PC-3 (cell line): Measurements from ENCODE around the gene NTRK2. TPM values are rescaled to one million over a fixed set of nuclear protein-coding genes. Genes with fewer than 3 reads are reported as not detected.

Experiments used
- ATAC-seq: fragments of 200-7000 bp; cut with Tn5 transposase; 2 replicates; pipeline ENCODE4 v1.9.1; 2020; ENCODE audit warnings: mild to moderate bottlenecking, moderate library complexity
- BruUV-seq: library from RNA; stranded (reverse); fragments of 400-500 nt; replicated peaks from 2 replicates; lab custom pipeline; 2021; lab: Mats Ljungman, UMichigan
- CTCF ChIA-PET: fragments of 300-600 bp; sonication (Branson Sonifier 250); formaldehyde crosslinking; loops from one replicate; lab custom pipeline; 2022; ENCODE audit warnings: antibody characterized with exemption; lab: Charles Lee
- POLR2A ChIA-PET: fragments of 300-600 bp; sonication (Branson Sonifier 250); formaldehyde crosslinking; loops from one replicate; lab custom pipeline; 2022; ENCODE audit warnings: antibody characterized with exemption; ENCODE audit not compliant: unreplicated experiment; lab: Charles Lee
- DNase-seq: peaks from one replicate; pipeline ENCODE4 v3.0.0-alpha.2; 2015
- H2AFZ ChIP-seq: fragments of 300-600 bp; sonication (generic); 2 replicates; pipeline ENCODE4 v1.6.0; 2016; ENCODE audit warnings: antibody characterized with exemption, low read length
- H3F3A ChIP-seq: fragments of 300-600 bp; sonication (generic); one replicate; pipeline ENCODE4 v1.6.0; 2017; ENCODE audit warnings: antibody characterized with exemption, low read length, control low read depth, mild to moderate bottlenecking; ENCODE audit not compliant: unreplicated experiment
- H3K27ac ChIP-seq: fragments of 300-600 bp; sonication (generic); 2 replicates; pipeline ENCODE4 v1.5.1; 2016; ENCODE audit warnings: mild to moderate bottlenecking, low read length
- H3K27me3 ChIP-seq: fragments of 300-600 bp; sonication (generic); 2 replicates; pipeline ENCODE4 v1.6.1; 2016; ENCODE audit warnings: low read length, mixed read lengths
- H3K36me3 ChIP-seq: fragments of 300-600 bp; sonication (generic); 2 replicates; pipeline ENCODE4 v1.6.1; 2016; ENCODE audit warnings: low read depth, mixed run types, low read length, mixed read lengths
- H3K4me1 ChIP-seq: fragments of 300-600 bp; sonication (generic); 2 replicates; pipeline ENCODE4 v1.5.1; 2016; ENCODE audit warnings: low read length; ENCODE audit not compliant: insufficient read depth
- H3K4me2 ChIP-seq: fragments of 300-600 bp; sonication (generic); 2 replicates; pipeline ENCODE4 v1.6.0; 2016; ENCODE audit warnings: low read length
- H3K4me3 ChIP-seq: fragments of 300-600 bp; sonication (generic); 2 replicates; pipeline ENCODE4 v1.5.1; 2016; ENCODE audit warnings: mild to moderate bottlenecking, low read length, mixed read lengths
- H3K79me2 ChIP-seq: fragments of 300-600 bp; sonication (generic); 2 replicates; pipeline ENCODE4 v1.6.1; 2017; ENCODE audit warnings: low read length, mixed read lengths
- H3K9ac ChIP-seq: fragments of 300-600 bp; sonication (generic); 2 replicates; pipeline ENCODE4 v1.6.0; 2016; ENCODE audit warnings: mild to moderate bottlenecking, low read length
- H3K9me2 ChIP-seq: fragments of 300-600 bp; sonication (generic); replicated peaks from 2 replicates; pipeline ENCODE4 v1.6.1; 2016; ENCODE audit warnings: mixed run types, low read length, mixed read lengths
- H3K9me3 ChIP-seq: fragments of 300-600 bp; sonication (generic); 2 replicates; pipeline ENCODE4 v1.6.1; 2016; ENCODE audit warnings: low read length, mixed read lengths
- H4K20me1 ChIP-seq: fragments of 300-600 bp; sonication (generic); 2 replicates; pipeline ENCODE4 v1.6.1; 2016; ENCODE audit warnings: low read length, mixed read lengths
- EZH2 ChIP-seq: fragments of 300-600 bp; sonication (generic); IDR thresholded peaks from one replicate; pipeline ENCODE4 v1.6.1; 2017; ENCODE audit warnings: antibody characterized with exemption, mild to moderate bottlenecking, low read length; ENCODE audit not compliant: unreplicated experiment
- EZH2phosphoT487 ChIP-seq: fragments of 300-600 bp; sonication (generic); IDR thresholded peaks from 2 replicates; pipeline ENCODE4 v1.6.1; 2018; ENCODE audit warnings: mild to moderate bottlenecking, antibody characterized with exemption, low read length, borderline replicate concordance
- intact Hi-C: fragments of 100-400 bp; cut with micrococcal nuclease; formaldehyde crosslinking; loops from 2 replicates; pipeline ENCODE4 v1.9.0; 2023
- total RNA-seq: library from RNA; depleted of rRNA; stranded (reverse); fragments of >200 nt; gene quantifications from 2 replicates; pipeline ENCODE4 v1.2.3, GENCODE V29; 2014
- TF ChIP-seq, protein P1 (sequence below): fragments of 300-600 bp; sonication (generic); conservative IDR thresholded peaks from 2 replicates; pipeline ENCODE4 v1.5.1; 2017; ENCODE audit warnings: antibody characterized with exemption, low read depth, mild to moderate bottlenecking, low read length

The NTRK2 gene
- total RNA-seq, 1 experiment from 2014 or later = not detected

- H3K27me3 ChIP-seq = no peaks in the 10 kb centered on the region
- no peaks in the 10 kb centered on the region for H3K79me2 ChIP-seq
- no peak overlapping the region for H3K4me2 ChIP-seq
- no peak for ATAC-seq
- H3K4me3 ChIP-seq = no peak overlapping the region
- no TSS peak for BruUV-seq
- H3K36me3 ChIP-seq = no peaks in the 10 kb centered on the region
- H4K20me1 ChIP-seq = no peaks in the 10 kb centered on the region
- TF ChIP-seq EZH2phosphoT487 = no peak
- TF ChIP-seq, protein P1, sequence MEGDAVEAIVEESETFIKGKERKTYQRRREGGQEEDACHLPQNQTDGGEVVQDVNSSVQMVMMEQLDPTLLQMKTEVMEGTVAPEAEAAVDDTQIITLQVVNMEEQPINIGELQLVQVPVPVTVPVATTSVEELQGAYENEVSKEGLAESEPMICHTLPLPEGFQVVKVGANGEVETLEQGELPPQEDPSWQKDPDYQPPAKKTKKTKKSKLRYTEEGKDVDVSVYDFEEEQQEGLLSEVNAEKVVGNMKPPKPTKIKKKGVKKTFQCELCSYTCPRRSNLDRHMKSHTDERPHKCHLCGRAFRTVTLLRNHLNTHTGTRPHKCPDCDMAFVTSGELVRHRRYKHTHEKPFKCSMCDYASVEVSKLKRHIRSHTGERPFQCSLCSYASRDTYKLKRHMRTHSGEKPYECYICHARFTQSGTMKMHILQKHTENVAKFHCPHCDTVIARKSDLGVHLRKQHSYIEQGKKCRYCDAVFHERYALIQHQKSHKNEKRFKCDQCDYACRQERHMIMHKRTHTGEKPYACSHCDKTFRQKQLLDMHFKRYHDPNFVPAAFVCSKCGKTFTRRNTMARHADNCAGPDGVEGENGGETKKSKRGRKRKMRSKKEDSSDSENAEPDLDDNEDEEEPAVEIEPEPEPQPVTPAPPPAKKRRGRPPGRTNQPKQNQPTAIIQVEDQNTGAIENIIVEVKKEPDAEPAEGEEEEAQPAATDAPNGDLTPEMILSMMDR = no peak
- no peak for TF ChIP-seq EZH2
- POLR2A ChIA-PET = no interaction called here
- no peaks in the 10 kb centered on the region for H3K9me2 ChIP-seq
- CTCF ChIA-PET = no interaction called here
- H3K4me1 ChIP-seq = no peaks in the 10 kb centered on the region
- no peak overlapping the region for H3K27ac ChIP-seq
- no peaks in the 10 kb centered on the region for H3K9me3 ChIP-seq
- no peak overlapping the region for H2AFZ ChIP-seq
- no peak for DNase-seq
- H3F3A ChIP-seq = no peaks in the 10 kb centered on the region
- intact Hi-C loops = no loop called here
- no peak overlapping the region for H3K9ac ChIP-seq
Observed at GRCh38 chr9:84916769-84917168, 247.2 kb downstream of the NTRK2 start.

DNA sequence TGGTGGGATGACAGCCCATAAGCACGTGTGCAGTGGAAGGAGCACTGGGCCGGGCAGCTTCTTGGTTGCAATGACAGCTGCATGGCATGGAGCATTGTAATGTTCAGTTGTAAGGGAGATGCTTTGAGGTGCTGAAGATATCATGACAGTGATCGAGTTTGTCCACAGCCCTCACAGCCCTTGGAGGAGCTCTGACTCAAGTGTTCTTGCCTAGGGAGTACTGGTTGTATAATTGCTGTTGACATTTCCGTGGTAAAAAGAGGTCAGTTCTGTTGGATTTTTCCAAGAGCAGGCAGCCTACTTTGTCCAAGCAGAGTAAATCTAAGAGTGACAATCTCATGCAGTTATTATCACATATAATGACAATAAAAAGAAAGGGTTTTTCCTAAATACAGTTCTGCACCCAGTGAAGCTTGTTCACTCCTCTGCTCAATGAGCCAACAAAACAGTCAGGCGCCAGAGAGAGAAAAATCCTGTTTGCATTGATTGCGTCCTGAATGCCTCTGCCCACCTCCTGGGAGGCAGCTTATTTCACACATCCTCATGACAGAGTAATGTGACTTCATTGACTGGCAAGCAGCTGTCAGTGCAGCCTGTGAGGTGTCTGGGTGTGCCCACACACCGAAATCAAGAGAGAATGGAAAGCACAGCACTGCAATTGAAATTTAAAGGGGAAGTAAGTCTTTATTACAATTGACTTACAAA, 248.0 kb downstream of the NTRK2 start:
- no peak for ATAC-seq
- H3K9ac ChIP-seq = no peak overlapping the region
- ChIA-PET POLR2A (no interaction called here), CTCF (no interaction called here)
- DNase-seq = no peak
- no peaks in the 10 kb centered on the region for H3F3A ChIP-seq
- H3K27me3 ChIP-seq = no peaks in the 10 kb centered on the region
- H3K9me3 ChIP-seq = no peaks in the 10 kb centered on the region
- H3K27ac ChIP-seq = no peak overlapping the region
- BruUV-seq = no TSS peak
- H3K36me3 ChIP-seq = no peaks in the 10 kb centered on the region
- no peaks in the 10 kb centered on the region for H3K79me2 ChIP-seq
- no peak overlapping the region for H2AFZ ChIP-seq
- H3K9me2 ChIP-seq = no peaks in the 10 kb centered on the region
- H3K4me1 ChIP-seq = no peaks in the 10 kb centered on the region
- TF ChIP-seq EZH2phosphoT487 (no peak), EZH2 (no peak)
- TF ChIP-seq, protein P1 = no peak
- H3K4me2 ChIP-seq = no peak overlapping the region
- intact Hi-C loops = no loop called here
- H3K4me3 ChIP-seq = no peak overlapping the region
- H4K20me1 ChIP-seq = no peaks in the 10 kb centered on the region

GRCh38 chr9:84919440-84919839, 249.9 kb downstream of the NTRK2 start:
- CTCF ChIA-PET = no interaction called here
- Histone ChIP-seq H3K36me3 (no peaks in the 10 kb centered on the region), H3K9me2 (no peaks in the 10 kb centered on the region), H2AFZ (no peak overlapping the region), H3K79me2 (no peaks in the 10 kb centered on the region), H3K4me3 (no peak overlapping the region), H4K20me1 (no peaks in the 10 kb centered on the region), H3K9me3 (no peaks in the 10 kb centered on the region), H3F3A (no peaks in the 10 kb centered on the region), H3K4me1 (no peaks in the 10 kb centered on the region), H3K4me2 (no peak overlapping the region), H3K9ac (no peak overlapping the region), H3K27ac (no peak overlapping the region), H3K27me3 (no peaks in the 10 kb centered on the region)
- POLR2A ChIA-PET = no interaction called here
- no TSS peak for BruUV-seq
- DNase-seq = no peak
- TF ChIP-seq, protein P1 = no peak
- TF ChIP-seq EZH2 (no peak), EZH2phosphoT487 (no peak)
- intact Hi-C loops = no loop called here
- ATAC-seq = no peak
